ENCODE results near the gene CNTNAP2.

Gene CNTNAP2

DNA sequence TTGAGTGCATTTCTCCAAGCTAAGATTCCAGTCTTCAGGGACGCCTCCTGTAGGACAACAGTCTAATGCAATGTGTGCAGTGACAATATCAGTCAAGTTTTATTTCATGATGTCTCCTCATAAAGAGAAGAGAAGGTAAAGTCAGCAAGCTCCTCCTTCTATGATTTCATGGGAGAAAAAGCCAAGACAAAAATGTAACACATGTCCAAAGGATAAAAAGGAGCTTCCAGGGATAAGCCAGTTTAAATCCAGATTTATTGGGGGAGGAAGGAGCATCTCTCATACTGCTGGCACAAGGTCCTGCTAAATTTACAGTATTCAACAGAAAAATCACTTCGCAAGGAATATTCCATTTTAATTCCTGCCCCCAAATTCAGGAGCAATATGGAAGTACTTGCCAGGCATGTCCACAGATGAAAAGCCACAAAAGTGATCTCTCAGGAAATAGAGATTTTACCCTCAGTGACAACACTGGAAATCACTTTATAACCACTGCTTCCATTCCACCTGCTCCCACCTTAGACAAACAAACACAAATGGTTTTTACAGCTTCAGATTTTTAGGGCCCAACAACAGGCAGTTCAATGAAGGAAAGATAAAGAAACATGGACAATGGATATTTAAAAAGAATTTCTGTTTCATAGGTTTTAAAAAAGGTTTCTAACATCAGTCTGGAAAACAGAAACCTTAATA, 1796.5 kb downstream of the CNTNAP2 start:
- no peak for DNase-seq (ENCODE audit: low read depth)
- TF ChIP-seq, protein P1, sequence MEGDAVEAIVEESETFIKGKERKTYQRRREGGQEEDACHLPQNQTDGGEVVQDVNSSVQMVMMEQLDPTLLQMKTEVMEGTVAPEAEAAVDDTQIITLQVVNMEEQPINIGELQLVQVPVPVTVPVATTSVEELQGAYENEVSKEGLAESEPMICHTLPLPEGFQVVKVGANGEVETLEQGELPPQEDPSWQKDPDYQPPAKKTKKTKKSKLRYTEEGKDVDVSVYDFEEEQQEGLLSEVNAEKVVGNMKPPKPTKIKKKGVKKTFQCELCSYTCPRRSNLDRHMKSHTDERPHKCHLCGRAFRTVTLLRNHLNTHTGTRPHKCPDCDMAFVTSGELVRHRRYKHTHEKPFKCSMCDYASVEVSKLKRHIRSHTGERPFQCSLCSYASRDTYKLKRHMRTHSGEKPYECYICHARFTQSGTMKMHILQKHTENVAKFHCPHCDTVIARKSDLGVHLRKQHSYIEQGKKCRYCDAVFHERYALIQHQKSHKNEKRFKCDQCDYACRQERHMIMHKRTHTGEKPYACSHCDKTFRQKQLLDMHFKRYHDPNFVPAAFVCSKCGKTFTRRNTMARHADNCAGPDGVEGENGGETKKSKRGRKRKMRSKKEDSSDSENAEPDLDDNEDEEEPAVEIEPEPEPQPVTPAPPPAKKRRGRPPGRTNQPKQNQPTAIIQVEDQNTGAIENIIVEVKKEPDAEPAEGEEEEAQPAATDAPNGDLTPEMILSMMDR (conservative IDR thresholded peaks at IDR 0.05; ENCODE audit: low read depth, low read length) = no peak
- H3K4me3 ChIP-seq (ENCODE audit: low read depth, low read length) = no peak overlapping the region

DNA sequence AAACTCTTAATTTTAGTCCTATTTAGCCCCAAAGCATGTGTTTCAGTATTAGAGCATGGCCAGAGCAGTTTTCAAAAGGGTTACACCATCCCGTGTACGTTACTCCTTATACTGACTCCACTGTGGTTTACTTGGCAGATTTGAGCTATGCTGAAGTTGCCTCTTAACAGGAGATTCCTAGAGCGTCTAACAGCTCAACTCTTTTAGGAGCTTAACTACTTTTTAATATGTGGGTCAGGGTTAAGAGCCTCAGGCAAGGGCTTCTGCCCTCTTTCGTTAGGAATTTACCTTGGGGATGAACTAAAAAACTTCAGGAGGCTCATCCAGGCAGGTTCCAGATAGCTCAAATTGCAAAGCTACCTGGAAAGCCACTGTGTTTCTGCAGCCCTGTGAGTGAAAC, 1799.2 kb downstream of the CNTNAP2 start:
- no peak overlapping the region for H3K4me3 ChIP-seq (ENCODE audit: low read depth, low read length)
- TF ChIP-seq, protein P1 (conservative IDR thresholded peaks at IDR 0.05; ENCODE audit: low read depth, low read length) = no peak
- DNase-seq (ENCODE audit: low read depth) = no peak

DNA sequence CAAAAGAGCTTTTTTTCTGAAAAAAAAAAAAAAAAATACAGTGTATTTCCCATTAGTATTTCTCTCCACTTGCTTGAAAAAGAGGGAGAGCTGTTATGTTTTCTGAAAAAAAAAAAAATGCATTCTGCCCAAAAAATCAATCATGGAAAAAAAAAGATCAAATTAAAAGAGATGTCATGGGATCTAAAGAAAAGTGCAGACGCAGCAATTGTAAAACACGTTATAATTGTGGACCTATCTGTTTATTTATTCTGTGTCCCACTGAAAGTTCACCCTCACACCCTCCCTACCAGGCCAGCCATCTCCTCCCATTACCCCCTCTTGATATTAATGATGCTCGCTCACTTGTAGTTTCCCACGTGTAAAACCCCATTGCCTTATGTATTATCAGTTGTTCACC, 1800.0 kb downstream of the CNTNAP2 start:
- no peak for DNase-seq (ENCODE audit: low read depth)
- H3K4me3 ChIP-seq (ENCODE audit: low read depth, low read length) = no peak overlapping the region
- TF ChIP-seq, protein P1 (conservative IDR thresholded peaks at IDR 0.05; ENCODE audit: low read depth, low read length) = no peak

DNA sequence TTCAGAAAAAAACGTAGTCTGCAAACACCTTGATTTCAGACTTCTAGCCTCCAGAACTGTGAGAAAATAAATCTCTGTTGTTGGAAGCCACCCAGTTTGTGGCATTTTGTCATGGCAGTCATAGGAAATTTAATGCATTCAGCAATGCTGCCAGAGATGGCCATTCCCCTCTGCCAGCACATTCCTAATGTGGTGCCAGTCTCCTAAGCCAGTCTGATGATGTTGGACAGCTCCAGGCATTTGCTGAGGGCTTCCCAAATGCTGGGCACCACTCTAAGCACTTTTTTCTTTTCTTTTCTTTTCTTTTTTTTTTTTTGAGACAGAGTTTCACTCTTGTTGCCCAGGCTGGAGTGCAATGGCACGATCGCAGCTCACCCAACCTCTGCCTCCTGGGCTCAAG, 1807.2 kb downstream of the CNTNAP2 start:
- H3K4me3 ChIP-seq (ENCODE audit: low read depth, low read length) = no peak overlapping the region
- DNase-seq (ENCODE audit: low read depth) = no peak
- TF ChIP-seq, protein P1 (conservative IDR thresholded peaks at IDR 0.05; ENCODE audit: low read depth, low read length) = no peak

DNA sequence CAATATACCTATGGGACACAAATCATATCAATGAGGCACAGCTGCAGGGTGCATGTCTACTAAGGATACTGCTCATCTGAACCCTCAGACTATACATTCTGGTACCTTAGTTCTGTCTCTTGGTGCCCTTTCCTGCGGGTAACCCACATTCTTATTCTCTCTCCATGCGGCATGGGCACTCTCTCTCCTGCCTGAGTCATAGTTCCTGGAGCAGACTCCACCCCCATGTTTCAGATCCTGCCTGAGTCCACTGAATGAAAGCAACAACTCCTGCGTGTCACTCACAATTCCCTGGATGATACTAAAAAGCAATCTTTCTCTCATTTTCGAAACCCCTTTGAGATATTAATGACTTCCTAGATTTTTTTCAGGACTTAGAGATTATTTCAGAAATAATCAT, 1820.8 kb downstream of the CNTNAP2 start:
- TF ChIP-seq, protein P1 (conservative IDR thresholded peaks at IDR 0.05; ENCODE audit: low read depth, low read length) = no peak
- no peak overlapping the region for H3K4me3 ChIP-seq (ENCODE audit: low read depth, low read length)
- DNase-seq (ENCODE audit: low read depth) = no peak

DNA sequence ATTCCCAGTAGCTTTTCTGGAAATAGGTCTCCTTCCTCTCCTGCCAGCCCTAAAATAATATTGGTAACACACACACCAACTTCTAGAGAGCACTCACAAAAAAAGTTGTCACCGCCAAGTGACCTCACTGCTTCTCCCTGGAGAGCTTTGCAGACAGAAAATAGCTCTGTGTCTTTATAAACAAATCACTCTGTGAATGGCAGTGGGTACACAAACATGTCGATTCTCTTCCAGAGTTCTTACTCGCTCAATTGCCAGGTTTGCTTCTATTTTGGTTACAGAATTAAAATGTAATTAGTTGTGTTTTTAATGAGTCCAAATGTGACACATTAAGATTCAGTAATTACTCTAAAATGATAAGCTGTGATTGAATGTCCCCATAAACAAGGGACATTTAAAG, 1824.8 kb downstream of the CNTNAP2 start:
- no peak overlapping the region for H3K4me3 ChIP-seq (ENCODE audit: low read depth, low read length)
- TF ChIP-seq, protein P1 (conservative IDR thresholded peaks at IDR 0.05; ENCODE audit: low read depth, low read length) = no peak
- DNase-seq (ENCODE audit: low read depth) = no peak

DNA sequence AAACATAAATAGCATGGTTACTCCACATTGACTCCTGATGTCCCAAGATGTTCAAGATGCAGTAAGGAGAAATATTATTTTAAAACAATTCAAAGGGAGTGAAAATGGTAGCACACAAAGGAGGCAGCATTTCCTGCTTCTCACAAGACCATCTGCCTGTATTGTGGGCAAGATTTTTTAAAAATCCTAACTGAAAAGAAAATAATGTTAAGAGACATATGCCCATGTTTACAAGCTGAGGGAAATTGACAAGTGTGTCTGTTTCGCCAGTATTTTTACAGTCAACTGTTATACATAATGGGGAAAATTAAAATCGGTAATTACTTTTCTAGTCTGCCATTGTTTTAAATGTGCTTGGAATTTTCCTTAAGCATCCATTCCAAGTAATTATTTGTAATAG, 1827.7 kb downstream of the CNTNAP2 start:
- TF ChIP-seq, protein P1 (conservative IDR thresholded peaks at IDR 0.05; ENCODE audit: low read depth, low read length) = no peak
- no peak overlapping the region for H3K4me3 ChIP-seq (ENCODE audit: low read depth, low read length)
- no peak for DNase-seq (ENCODE audit: low read depth)

Measured in choroid plexus epithelial cell (primary cell).